ENCODE data around the gene SPRR2F.
"Not testable (repeated sequence)": the region's sequence is repeated elsewhere in the genome, so short reads cannot be mapped to it uniquely, and the experiment has no call there.

Gene SPRR2F

GRCh38 chr1:153113416-153113815, at the start of gene SPRR2F:
SPRR2F (minus strand) TSS chr1:153113516; CDS start chr1:153112733, 783 bp downstream.
- no peak for DNase-seq (ENCODE audit: low read depth in 2 of 2)

- DNase-seq (ENCODE audit: low read depth in 2 of 2), result no peak
Observed at GRCh38 chr1:153155541-153155940, 42.2 kb upstream of the SPRR2F start.

GRCh38 chr1:153152481-153152880, 39.2 kb upstream of the SPRR2F start:
- DNase-seq (ENCODE audit: low read depth in 2 of 2), result no peak

- DNase-seq (ENCODE audit: low read depth in 2 of 2), result no peak
Observed at GRCh38 chr1:153150846-153151245, 37.5 kb upstream of the SPRR2F start, which contains the start of gene SPRR2G. SPRR2G (minus strand) TSS chr1:153150890; CDS start chr1:153150110, 780 bp downstream.

- DNase-seq (ENCODE audit: low read depth in 2 of 2), result no peak
Observed at GRCh38 chr1:153141377-153141776, 28.1 kb upstream of the SPRR2F start.

- no peak for DNase-seq (ENCODE audit: low read depth in 2 of 2)
Observed at GRCh38 chr1:153140484-153140883, 27.2 kb upstream of the SPRR2F start.

GRCh38 chr1:153133743-153134142, 20.4 kb upstream of the SPRR2F start:
- no peak for DNase-seq (ENCODE audit: low read depth in 2 of 2)

- DNase-seq (ENCODE audit: low read depth in 2 of 2), result no peak
Observed at GRCh38 chr1:153133267-153133666, 20.0 kb upstream of the SPRR2F start.

GRCh38 chr1:153128688-153129087, 15.4 kb upstream of the SPRR2F start:
- DNase-seq (ENCODE audit: low read depth in 2 of 2), result not testable (repeated sequence)

- no peak for DNase-seq (ENCODE audit: low read depth in 2 of 2)
Observed at GRCh38 chr1:153127296-153127695, 14.0 kb upstream of the SPRR2F start.

GRCh38 chr1:153125536-153125935, 12.2 kb upstream of the SPRR2F start:
- no peak for DNase-seq (ENCODE audit: low read depth in 2 of 2)

- DNase-seq (ENCODE audit: low read depth in 2 of 2), result not testable (repeated sequence)
Observed at GRCh38 chr1:153123793-153124192, 10.5 kb upstream of the SPRR2F start.

GRCh38 chr1:153122831-153123421, 9.6 kb upstream of the SPRR2F start:
- no peak for DNase-seq (ENCODE audit: low read depth in 2 of 2)

- no peak for DNase-seq (ENCODE audit: low read depth in 2 of 2)
Observed at GRCh38 chr1:153120945-153121344, 7.6 kb upstream of the SPRR2F start.

- no peak for DNase-seq (ENCODE audit: low read depth in 2 of 2)
Observed at GRCh38 chr1:153119491-153119971, 6.2 kb upstream of the SPRR2F start.

GRCh38 chr1:153115264-153115663, 1.9 kb upstream of the SPRR2F start:
- not testable (repeated sequence) for DNase-seq (ENCODE audit: low read depth in 2 of 2)

- not testable (repeated sequence) for DNase-seq (ENCODE audit: low read depth in 2 of 2)
Observed at GRCh38 chr1:153112454-153112853, 862 bp downstream of the SPRR2F start.

- DNase-seq (ENCODE audit: low read depth in 2 of 2), result no peak
Observed at GRCh38 chr1:153100245-153100644, 13.1 kb downstream of the SPRR2F start.

- no peak for DNase-seq (ENCODE audit: low read depth in 2 of 2)
Observed at GRCh38 chr1:153099461-153100045, 13.8 kb downstream of the SPRR2F start.

- DNase-seq (ENCODE audit: low read depth in 2 of 2), result no peak
Observed at GRCh38 chr1:153095764-153096163, 17.6 kb downstream of the SPRR2F start.

- DNase-seq (ENCODE audit: low read depth in 2 of 2), result no peak
Observed at GRCh38 chr1:153094426-153094825, 18.9 kb downstream of the SPRR2F start, which contains the start of gene SPRR2E. SPRR2E (minus strand) TSS chr1:153094526; CDS start chr1:153093751, 775 bp downstream.

- no peak for DNase-seq (ENCODE audit: low read depth in 2 of 2)
Observed at GRCh38 chr1:153087652-153088051, 25.7 kb downstream of the SPRR2F start.

- no peak for DNase-seq (ENCODE audit: low read depth in 2 of 2)
Observed at GRCh38 chr1:153081736-153082135, 31.6 kb downstream of the SPRR2F start.
